SU-DHL-6 (cell line): ENCODE data around the gene PRRG3.

Experiments
- H2AFZ ChIP-seq: fragments of 200-600 bp; sonication (generic); 2 replicates; pipeline ENCODE4 v1.6.1; 2014; ENCODE audit warnings: low read depth, mild to moderate bottlenecking, moderate library complexity, mixed read lengths, antibody characterized with exemption, low read length; ENCODE audit not compliant: severe bottlenecking
- H3F3A ChIP-seq: fragments of 200-600 bp; shearing (Covaris generic); 2 replicates; pipeline ENCODE4 v1.6.0; 2016; ENCODE audit warnings: antibody characterized with exemption, mild to moderate bottlenecking; ENCODE audit not compliant: insufficient read depth
- H3K27ac ChIP-seq: fragments of 200-600 bp; sonication (generic); 2 replicates; pipeline ENCODE4 v1.5.1; 2016; ENCODE audit warnings: low read depth, mild to moderate bottlenecking, low read length, moderate library complexity, mixed read lengths
- H3K27me3 ChIP-seq: fragments of 200-600 bp; sonication (generic), shearing (Covaris generic); 2 replicates; pipeline ENCODE4 v1.6.0; 2014; ENCODE audit warnings: mild to moderate bottlenecking, low read length
- H3K36me3 ChIP-seq: fragments of 200-600 bp; sonication (generic); 2 replicates; pipeline ENCODE4 v1.6.1; 2014; ENCODE audit warnings: mild to moderate bottlenecking, low read length, mixed read lengths
- H3K4me2 ChIP-seq: fragments of 300-600, 200-600 bp; shearing (Covaris generic), sonication (generic); 2 replicates; pipeline ENCODE4 v1.6.0; 2014; ENCODE audit warnings: low read length, low read depth, mild to moderate bottlenecking; ENCODE audit not compliant: poor library complexity, severe bottlenecking
- H3K4me3 ChIP-seq: fragments of 200-600 bp; sonication (generic); 2 replicates; pipeline ENCODE4 v1.5.1; 2014; ENCODE audit warnings: antibody characterized with exemption, low read length, mild to moderate bottlenecking, mixed read lengths; ENCODE audit not compliant: insufficient read depth, poor library complexity, severe bottlenecking
- H3K79me2 ChIP-seq: fragments of 200-600 bp; sonication (generic); 2 replicates; pipeline ENCODE4 v1.6.1; 2014; ENCODE audit warnings: mild to moderate bottlenecking, low read length, moderate library complexity; ENCODE audit not compliant: insufficient read depth
- H3K9ac ChIP-seq: fragments of 200-600 bp; sonication (generic); 2 replicates; pipeline ENCODE4 v1.7.0; 2014; ENCODE audit warnings: mild to moderate bottlenecking, low read length
- H3K9me2 ChIP-seq: fragments of 200-600 bp; sonication (generic); replicated peaks from 2 replicates; pipeline ENCODE4 v1.6.1; 2014; ENCODE audit warnings: low read length; ENCODE audit not compliant: insufficient read depth
- H3K9me3 ChIP-seq: fragments of 200-600 bp; sonication (generic); 2 replicates; pipeline ENCODE4 v1.6.1; 2014; ENCODE audit warnings: low read length, mixed read lengths; ENCODE audit not compliant: insufficient read depth
- H4K20me1 ChIP-seq: fragments of 200-600 bp; sonication (generic); 2 replicates; pipeline ENCODE4 v1.6.1; 2014; ENCODE audit warnings: low read depth, mild to moderate bottlenecking, antibody characterized with exemption, low read length, moderate library complexity, mixed read lengths
- EZH2phosphoT487 ChIP-seq: fragments of 200-600 bp; sonication (generic), shearing (Covaris generic); conservative IDR thresholded peaks from 2 replicates; pipeline ENCODE4 v1.6.1; 2018; ENCODE audit warnings: mild to moderate bottlenecking, antibody characterized with exemption, low read length, moderate library complexity, mixed read lengths
- TF ChIP-seq, protein P1 (sequence below): fragments of 200-600 bp; sonication (generic); IDR thresholded peaks from one replicate; pipeline ENCODE4 v1.5.1; 2017; ENCODE audit warnings: antibody characterized with exemption, mild to moderate bottlenecking, low read length, moderate library complexity; ENCODE audit not compliant: insufficient read depth, poor library complexity, severe bottlenecking

The PRRG3 gene

DNA sequence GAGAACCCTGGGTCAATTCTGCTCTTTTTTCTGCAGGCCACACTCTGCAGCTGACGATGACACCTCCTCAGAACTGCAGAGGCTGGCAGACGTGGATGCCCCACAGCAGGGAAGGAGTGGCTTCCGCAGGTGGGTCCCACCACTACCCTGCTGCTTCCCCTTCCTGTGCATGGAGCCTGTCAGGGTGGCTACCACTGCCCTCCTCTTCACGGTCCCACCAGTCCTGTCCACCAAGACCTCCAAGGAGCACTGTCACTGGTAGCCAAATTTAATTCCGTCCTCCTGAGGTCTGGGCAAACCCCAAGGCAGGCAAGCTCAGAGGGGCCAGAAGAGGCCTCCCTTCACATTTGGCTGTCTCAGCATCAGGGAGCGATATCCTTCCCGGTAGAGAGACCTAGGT, 43.5 kb downstream of the PRRG3 start:
- H3K27ac ChIP-seq, result no peak overlapping the region
- no peaks in the 10 kb centered on the region for H3K36me3 ChIP-seq
- H2AFZ ChIP-seq, result no peak overlapping the region
- H3K9me2 ChIP-seq, result no peaks in the 10 kb centered on the region
- no peaks in the 10 kb centered on the region for H3K79me2 ChIP-seq
- no peaks in the 10 kb centered on the region for H4K20me1 ChIP-seq
- H3K4me3 ChIP-seq, result no peak overlapping the region
- H3K9me3 ChIP-seq, result no peaks in the 10 kb centered on the region
- no peaks in the 10 kb centered on the region for H3F3A ChIP-seq
- H3K9ac ChIP-seq, result no peak overlapping the region
- TF ChIP-seq, protein P1, sequence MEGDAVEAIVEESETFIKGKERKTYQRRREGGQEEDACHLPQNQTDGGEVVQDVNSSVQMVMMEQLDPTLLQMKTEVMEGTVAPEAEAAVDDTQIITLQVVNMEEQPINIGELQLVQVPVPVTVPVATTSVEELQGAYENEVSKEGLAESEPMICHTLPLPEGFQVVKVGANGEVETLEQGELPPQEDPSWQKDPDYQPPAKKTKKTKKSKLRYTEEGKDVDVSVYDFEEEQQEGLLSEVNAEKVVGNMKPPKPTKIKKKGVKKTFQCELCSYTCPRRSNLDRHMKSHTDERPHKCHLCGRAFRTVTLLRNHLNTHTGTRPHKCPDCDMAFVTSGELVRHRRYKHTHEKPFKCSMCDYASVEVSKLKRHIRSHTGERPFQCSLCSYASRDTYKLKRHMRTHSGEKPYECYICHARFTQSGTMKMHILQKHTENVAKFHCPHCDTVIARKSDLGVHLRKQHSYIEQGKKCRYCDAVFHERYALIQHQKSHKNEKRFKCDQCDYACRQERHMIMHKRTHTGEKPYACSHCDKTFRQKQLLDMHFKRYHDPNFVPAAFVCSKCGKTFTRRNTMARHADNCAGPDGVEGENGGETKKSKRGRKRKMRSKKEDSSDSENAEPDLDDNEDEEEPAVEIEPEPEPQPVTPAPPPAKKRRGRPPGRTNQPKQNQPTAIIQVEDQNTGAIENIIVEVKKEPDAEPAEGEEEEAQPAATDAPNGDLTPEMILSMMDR, result no peak
- no peak for TF ChIP-seq EZH2phosphoT487
- no peaks in the 10 kb centered on the region for H3K27me3 ChIP-seq
- H3K4me2 ChIP-seq, result no peak overlapping the region

DNA sequence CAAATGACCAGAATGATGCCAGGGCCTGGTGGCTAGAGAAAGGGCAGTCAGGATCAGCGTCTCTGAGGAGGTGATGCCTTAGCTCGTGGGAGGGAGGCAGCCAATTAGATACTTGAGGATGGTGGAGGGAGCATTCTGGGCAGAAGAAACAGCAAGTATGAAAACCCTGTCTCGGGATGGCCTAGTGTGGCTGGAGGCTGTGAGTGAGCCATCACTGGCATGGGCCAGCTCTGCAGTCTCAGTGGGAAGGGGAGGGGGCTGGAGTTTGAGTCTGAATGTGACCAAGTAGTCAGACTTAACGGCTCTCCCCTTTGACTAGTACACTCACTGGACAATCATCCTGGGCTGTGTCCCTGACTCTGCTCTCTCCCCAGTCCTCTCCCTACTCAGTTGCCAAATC, 46.3 kb downstream of the PRRG3 start:
- H3K9me2 ChIP-seq, result no peaks in the 10 kb centered on the region
- H3K4me2 ChIP-seq, result no peak overlapping the region
- H3K9ac ChIP-seq, result no peak overlapping the region
- H3K36me3 ChIP-seq, result no peaks in the 10 kb centered on the region
- no peaks in the 10 kb centered on the region for H3F3A ChIP-seq
- H3K27me3 ChIP-seq, result no peaks in the 10 kb centered on the region
- no peaks in the 10 kb centered on the region for H4K20me1 ChIP-seq
- H3K9me3 ChIP-seq, result no peaks in the 10 kb centered on the region
- no peak overlapping the region for H3K27ac ChIP-seq
- H3K79me2 ChIP-seq, result no peaks in the 10 kb centered on the region
- no peak overlapping the region for H3K4me3 ChIP-seq
- no peak for TF ChIP-seq EZH2phosphoT487
- TF ChIP-seq, protein P1, result no peak
- no peak overlapping the region for H2AFZ ChIP-seq

DNA sequence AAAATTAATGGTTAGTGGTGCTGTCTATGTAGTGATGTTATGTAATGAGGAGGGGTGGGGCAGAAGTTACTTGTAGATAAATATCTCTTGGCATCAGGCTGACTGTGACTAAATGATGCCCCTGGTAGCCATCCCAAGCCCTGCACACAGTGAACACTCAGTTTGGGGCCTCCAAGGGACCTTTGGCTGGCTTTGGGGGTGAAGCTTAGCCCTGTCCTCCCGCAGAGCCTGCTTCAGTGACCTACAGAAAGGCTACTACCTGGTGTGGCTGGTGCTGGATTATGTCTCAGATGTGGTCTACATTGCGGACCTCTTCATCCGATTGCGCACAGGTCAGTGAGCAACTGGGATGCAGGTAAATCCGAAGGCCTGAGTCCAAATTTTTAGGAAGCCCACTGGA, 47.1 kb downstream of the PRRG3 start:
- H3K9me3 ChIP-seq, result no peaks in the 10 kb centered on the region
- no peaks in the 10 kb centered on the region for H3K27me3 ChIP-seq
- no peaks in the 10 kb centered on the region for H3K36me3 ChIP-seq
- H2AFZ ChIP-seq, result no peak overlapping the region
- H3K9ac ChIP-seq, result no peak overlapping the region
- no peak overlapping the region for H3K4me2 ChIP-seq
- no peaks in the 10 kb centered on the region for H4K20me1 ChIP-seq
- H3K4me3 ChIP-seq, result no peak overlapping the region
- no peaks in the 10 kb centered on the region for H3K79me2 ChIP-seq
- H3K27ac ChIP-seq, result no peak overlapping the region
- H3K9me2 ChIP-seq, result no peaks in the 10 kb centered on the region
- H3F3A ChIP-seq, result no peaks in the 10 kb centered on the region
- TF ChIP-seq, protein P1, result no peak
- TF ChIP-seq EZH2phosphoT487, result no peak
